HepG2 (cell line): ENCODE results near the gene LMOD1. TPM values are rescaled to one million over a fixed set of nuclear protein-coding genes. Genes with fewer than 3 reads are reported as not detected.

ENCODE experiments used
- KLF6 ChIP-seq: IDR thresholded peaks from 2 replicates; pipeline ENCODE4 v1.8.0; 2016; ENCODE audit warnings: missing biosample characterization, missing genetic modification reagents
- MLLT10 ChIP-seq: sonication (generic); formaldehyde crosslinking; IDR thresholded peaks from 2 replicates; pipeline ENCODE4 v1.4.0; 2020; ENCODE audit warnings: missing genetic modification reagents
- NONO ChIP-seq, 2 experiments: fragments of 450-650 bp in 1 of 2; sonication (generic) in 1 of 2; formaldehyde crosslinking in 1 of 2; IDR thresholded peaks in 1 of 2; conservative IDR thresholded peaks in 1 of 2; 2 replicates each; pipeline versions ENCODE4 v1.6.1 to v1.8.0; 2017 to 2022; ENCODE audit warnings: mild to moderate bottlenecking in 1 of 2, missing genetic modification reagents in 1 of 2, moderate library complexity in 1 of 2
- NR2C2 ChIP-seq: sonication (generic); formaldehyde crosslinking; IDR thresholded peaks from 2 replicates; pipeline ENCODE4 v1.4.0; 2020; ENCODE audit warnings: missing genetic modification reagents, mild to moderate bottlenecking, moderate library complexity, borderline replicate concordance
- RAD21 ChIP-seq: fragments of 450-650 bp; formaldehyde crosslinking; IDR thresholded peaks from 2 replicates; pipeline ENCODE4 v1.5.0; 2020; ENCODE audit warnings: mild to moderate bottlenecking
- RCOR2 ChIP-seq: IDR thresholded peaks from 2 replicates; pipeline ENCODE4 v1.6.1; 2016; ENCODE audit warnings: missing biosample characterization, missing genetic modification reagents
- SMARCC2 ChIP-seq: fragments of 450-650 bp; IDR thresholded peaks from 2 replicates; pipeline ENCODE4 v1.6.1; 2017; ENCODE audit warnings: antibody characterized with exemption, mild to moderate bottlenecking
- SRSF1 ChIP-seq: fragments of 200-400 bp; formaldehyde crosslinking; optimal IDR thresholded peaks from 2 replicates; pipeline ENCODE3; 2017; ENCODE audit warnings: mild to moderate bottlenecking, low read depth, low read length, moderate library complexity
- SRSF4 ChIP-seq: fragments of 200-400 bp; formaldehyde crosslinking; IDR thresholded peaks from one replicate; pipeline ENCODE4 v1.6.1; 2018; ENCODE audit warnings: mild to moderate bottlenecking, low read depth, low read length, moderate library complexity; ENCODE audit not compliant: poor library complexity, severe bottlenecking
- TARDBP ChIP-seq: sonication (generic); formaldehyde crosslinking; IDR thresholded peaks from 2 replicates; pipeline ENCODE4 v1.8.0; 2022; ENCODE audit warnings: mild to moderate bottlenecking, missing genetic modification reagents
- TCF12 ChIP-seq, 2 experiments: fragments of 450-650 bp in 1 of 2; sonication (generic) in 1 of 2; formaldehyde crosslinking in 1 of 2; IDR thresholded peaks; 2 replicates each; pipeline versions ENCODE4 v1.6.1 to v1.8.0; 2017 to 2022; ENCODE audit warnings: antibody characterized with exemption in 1 of 2, mild to moderate bottlenecking in 1 of 2, missing genetic modification reagents in 1 of 2, moderate library complexity in 1 of 2
- TMF1 ChIP-seq: sonication (generic); formaldehyde crosslinking; IDR thresholded peaks from 2 replicates; pipeline ENCODE4 v1.8.1; 2022; ENCODE audit warnings: low read depth, missing genetic modification reagents
- XRCC5 ChIP-seq: fragments of 200-400 bp; formaldehyde crosslinking; optimal IDR thresholded peaks from 2 replicates; pipeline ENCODE3; 2017; ENCODE audit warnings: mild to moderate bottlenecking, low read length
- ZC3H4 ChIP-seq: sonication (generic); formaldehyde crosslinking; IDR thresholded peaks from 2 replicates; pipeline ENCODE4 v1.4.0; 2020; ENCODE audit warnings: missing genetic modification reagents, borderline replicate concordance
- ZFP41 ChIP-seq: sonication (generic); formaldehyde crosslinking; IDR thresholded peaks from 2 replicates; pipeline ENCODE4 v1.4.0; 2020; ENCODE audit warnings: mild to moderate bottlenecking, missing genetic modification reagents, borderline replicate concordance
- ZNF136 ChIP-seq: sonication (generic); formaldehyde crosslinking; IDR thresholded peaks from 2 replicates; pipeline ENCODE4 v1.8.1; 2022; ENCODE audit warnings: low read depth, mild to moderate bottlenecking, moderate library complexity, missing genetic modification reagents
- ZNF256 ChIP-seq: sonication (generic); formaldehyde crosslinking; conservative IDR thresholded peaks from 2 replicates; pipeline ENCODE4 v1.4.0; 2020; ENCODE audit warnings: missing genetic modification reagents
- ZNF484 ChIP-seq: sonication (generic); formaldehyde crosslinking; IDR thresholded peaks from 2 replicates; pipeline ENCODE4 v1.5.1; 2020; ENCODE audit warnings: mild to moderate bottlenecking, low read depth, missing genetic modification reagents, borderline replicate concordance
- ZNF510 ChIP-seq: sonication (generic); formaldehyde crosslinking; IDR thresholded peaks from 2 replicates; pipeline ENCODE4 v1.4.0; 2020; ENCODE audit warnings: low read depth, mild to moderate bottlenecking, missing genetic modification reagents
- ZNF549 ChIP-seq: sonication (generic); formaldehyde crosslinking; IDR thresholded peaks from 2 replicates; pipeline ENCODE4 v1.5.0; 2020; ENCODE audit warnings: missing genetic modification reagents
- ZNF614 ChIP-seq: IDR thresholded peaks from 2 replicates; pipeline ENCODE4 v1.6.1; 2018; ENCODE audit warnings: missing biosample characterization, missing genetic modification reagents, inconsistent platforms, borderline replicate concordance
- ZNF670 ChIP-seq: sonication (generic); formaldehyde crosslinking; IDR thresholded peaks from 2 replicates; pipeline ENCODE4 v1.8.0; 2022; ENCODE audit warnings: mild to moderate bottlenecking, missing genetic modification reagents, borderline replicate concordance
- polyA plus RNA-seq, 8 experiments: library from polyadenylated mRNA; depleted of rRNA in 3 of 8; stranded (reverse) in 7 of 8; unstranded in 1 of 8; fragments of >200 nt; fragmentation: Illumina TruSeq in 4 of 8; extraction: Trizol in 4 of 8; gene quantifications; 2 replicates each; pipeline versions ENCODE4 v1.2.1 to v1.2.3, GENCODE V29; 2011 to 2016; ENCODE audit warnings: low read depth in 4 of 8, missing spikeins in 1 of 8, mixed read lengths in 1 of 8; ENCODE audit not compliant: insufficient read depth in 1 of 8
- total RNA-seq, 5 experiments: library from RNA; depleted of rRNA; stranded (reverse); fragments of >200 nt; fragmentation: Illumina TruSeq; extraction: Trizol; gene quantifications; 2 replicates each; pipeline ENCODE4 v1.2.3, GENCODE V29; 2016; ENCODE audit warnings: low read depth in 1 of 5
- TF ChIP-seq, protein P1 (sequence below): IDR thresholded peaks from 2 replicates; pipeline ENCODE4 v1.6.1; 2016; ENCODE audit warnings: low read depth, control low read depth
- TF ChIP-seq, protein P2 (sequence below): sonication (generic); formaldehyde crosslinking; IDR thresholded peaks from 2 replicates; pipeline ENCODE4; 2020; ENCODE audit warnings: missing genetic modification reagents, mild to moderate bottlenecking, borderline replicate concordance
- TF ChIP-seq, protein P3 (sequence below): sonication (generic); formaldehyde crosslinking; IDR thresholded peaks from 2 replicates; pipeline ENCODE4 v1.5.0; 2020; ENCODE audit warnings: missing genetic modification reagents

Gene LMOD1
- total and polyA plus RNA-seq, 2 of the 13 experiments (the other 11 are each of a cell fraction or from before 2014, with no cell fraction given): not detected

DNA sequence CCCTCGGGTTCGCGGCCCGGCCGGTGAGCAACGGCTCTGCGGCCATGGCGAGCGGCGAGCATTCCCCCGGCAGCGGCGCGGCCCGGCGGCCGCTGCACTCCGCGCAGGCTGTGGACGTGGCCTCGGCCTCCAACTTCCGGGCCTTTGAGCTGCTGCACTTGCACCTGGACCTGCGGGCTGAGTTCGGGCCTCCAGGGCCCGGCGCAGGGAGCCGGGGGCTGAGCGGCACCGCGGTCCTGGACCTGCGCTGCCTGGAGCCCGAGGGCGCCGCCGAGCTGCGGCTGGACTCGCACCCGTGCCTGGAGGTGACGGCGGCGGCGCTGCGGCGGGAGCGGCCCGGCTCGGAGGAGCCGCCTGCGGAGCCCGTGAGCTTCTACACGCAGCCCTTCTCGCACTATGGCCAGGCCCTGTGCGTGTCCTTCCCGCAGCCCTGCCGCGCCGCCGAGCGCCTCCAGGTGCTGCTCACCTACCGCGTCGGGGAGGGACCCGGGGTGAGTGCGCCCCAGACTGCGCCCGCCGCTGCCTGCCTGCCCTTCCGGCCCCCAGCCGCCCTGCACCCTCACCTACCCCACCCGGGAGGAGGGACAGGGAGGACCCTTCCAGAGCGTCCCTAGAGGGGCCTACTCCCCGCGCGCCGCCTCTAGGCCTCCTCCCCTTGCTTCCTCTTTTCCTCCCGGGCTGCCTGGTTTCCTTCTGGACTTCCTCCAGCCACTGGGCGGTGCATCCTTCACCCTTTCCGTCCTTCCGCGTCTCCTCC, 36.5 kb upstream of the LMOD1 start, which contains the start of gene RNPEP (continued):
- TF ChIP-seq, protein P1, sequence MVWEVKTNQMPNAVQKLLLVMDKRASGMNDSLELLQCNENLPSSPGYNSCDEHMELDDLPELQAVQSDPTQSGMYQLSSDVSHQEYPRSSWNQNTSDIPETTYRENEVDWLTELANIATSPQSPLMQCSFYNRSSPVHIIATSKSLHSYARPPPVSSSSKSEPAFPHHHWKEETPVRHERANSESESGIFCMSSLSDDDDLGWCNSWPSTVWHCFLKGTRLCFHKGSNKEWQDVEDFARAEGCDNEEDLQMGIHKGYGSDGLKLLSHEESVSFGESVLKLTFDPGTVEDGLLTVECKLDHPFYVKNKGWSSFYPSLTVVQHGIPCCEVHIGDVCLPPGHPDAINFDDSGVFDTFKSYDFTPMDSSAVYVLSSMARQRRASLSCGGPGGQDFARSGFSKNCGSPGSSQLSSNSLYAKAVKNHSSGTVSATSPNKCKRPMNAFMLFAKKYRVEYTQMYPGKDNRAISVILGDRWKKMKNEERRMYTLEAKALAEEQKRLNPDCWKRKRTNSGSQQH (CRISPR knock-in tag): no peak; the same call in 1 of the 2 replicates
- TF ChIP-seq, protein P2, sequence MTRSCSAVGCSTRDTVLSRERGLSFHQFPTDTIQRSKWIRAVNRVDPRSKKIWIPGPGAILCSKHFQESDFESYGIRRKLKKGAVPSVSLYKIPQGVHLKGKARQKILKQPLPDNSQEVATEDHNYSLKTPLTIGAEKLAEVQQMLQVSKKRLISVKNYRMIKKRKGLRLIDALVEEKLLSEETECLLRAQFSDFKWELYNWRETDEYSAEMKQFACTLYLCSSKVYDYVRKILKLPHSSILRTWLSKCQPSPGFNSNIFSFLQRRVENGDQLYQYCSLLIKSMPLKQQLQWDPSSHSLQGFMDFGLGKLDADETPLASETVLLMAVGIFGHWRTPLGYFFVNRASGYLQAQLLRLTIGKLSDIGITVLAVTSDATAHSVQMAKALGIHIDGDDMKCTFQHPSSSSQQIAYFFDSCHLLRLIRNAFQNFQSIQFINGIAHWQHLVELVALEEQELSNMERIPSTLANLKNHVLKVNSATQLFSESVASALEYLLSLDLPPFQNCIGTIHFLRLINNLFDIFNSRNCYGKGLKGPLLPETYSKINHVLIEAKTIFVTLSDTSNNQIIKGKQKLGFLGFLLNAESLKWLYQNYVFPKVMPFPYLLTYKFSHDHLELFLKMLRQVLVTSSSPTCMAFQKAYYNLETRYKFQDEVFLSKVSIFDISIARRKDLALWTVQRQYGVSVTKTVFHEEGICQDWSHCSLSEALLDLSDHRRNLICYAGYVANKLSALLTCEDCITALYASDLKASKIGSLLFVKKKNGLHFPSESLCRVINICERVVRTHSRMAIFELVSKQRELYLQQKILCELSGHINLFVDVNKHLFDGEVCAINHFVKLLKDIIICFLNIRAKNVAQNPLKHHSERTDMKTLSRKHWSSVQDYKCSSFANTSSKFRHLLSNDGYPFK: peak; percentile 82; the same call in 1 of the 2 replicates
- TF ChIP-seq ZNF549 (no peak), ZNF256 (CRISPR knock-in tag) (0 out of 2 replicates have a peak, but pooled peaks have one; percentile 50), ZNF670 (CRISPR knock-in tag) (no peak), ZNF136 (CRISPR knock-in tag) (no peak), XRCC5 (peak; percentile 62), ZFP41 (no peak), SRSF1 (peak; percentile 41), ZNF510 (no peak), ZNF484 (no peak), KLF6 (CRISPR knock-in tag) (no peak), ZNF614 (no peak), NONO (IDR thresholded peaks at IDR 0.05) (no peak), NONO (CRISPR knock-in tag; conservative IDR thresholded peaks at IDR 0.05) (no peak; the same call in none of the 2 replicates), MLLT10 (no peak), SMARCC2 (no peak), TCF12 (IDR thresholded peaks at IDR 0.05) (no peak), TCF12 (CRISPR knock-in tag; IDR thresholded peaks at IDR 0.05) (0 out of 2 replicates have a peak, but pooled peaks have one; percentile 52), TARDBP (CRISPR knock-in tag) (no peak), TMF1 (CRISPR knock-in tag) (peak; percentile 56; the same call in 1 of the 2 replicates), SRSF4 (no peak), RCOR2 (CRISPR knock-in tag) (no peak), RAD21 (CRISPR knock-in tag) (peak; percentile 9), ZC3H4 (no peak), NR2C2 (CRISPR knock-in tag) (peak; percentile 58; the same call in 1 of the 2 replicates)
- TF ChIP-seq, protein P3, sequence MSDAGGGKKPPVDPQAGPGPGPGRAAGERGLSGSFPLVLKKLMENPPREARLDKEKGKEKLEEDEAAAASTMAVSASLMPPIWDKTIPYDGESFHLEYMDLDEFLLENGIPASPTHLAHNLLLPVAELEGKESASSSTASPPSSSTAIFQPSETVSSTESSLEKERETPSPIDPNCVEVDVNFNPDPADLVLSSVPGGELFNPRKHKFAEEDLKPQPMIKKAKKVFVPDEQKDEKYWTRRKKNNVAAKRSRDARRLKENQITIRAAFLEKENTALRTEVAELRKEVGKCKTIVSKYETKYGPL (CRISPR knock-in tag): no peak
